Astrocyte (in vitro differentiated cells and primary cell): ENCODE data around the gene LTBP2. TPM values are rescaled to one million over a fixed set of nuclear protein-coding genes. Genes with fewer than 3 reads are reported as not detected.
A peak's percentile ranks its signal among the peaks of the same experiment; 100 is the strongest.

ENCODE experiments used
- DNase-seq: peaks from one replicate; pipeline ENCODE4 v3.0.0-alpha.2; 2010; ENCODE audit warnings: low read depth
- FAIRE-seq: peaks from 2 replicates; lab custom pipeline; 2011; peaks lifted over from hg19 to GRCh38; lab: Jason Lieb, UNC
- H2AFZ ChIP-seq: 2 replicates; pipeline ENCODE4 v1.6.0; 2012; ENCODE audit warnings: low read depth, low read length, inconsistent platforms
- H3K27ac ChIP-seq: 2 replicates; pipeline ENCODE4 v1.5.1; 2011; ENCODE audit warnings: low read depth, low read length, inconsistent platforms
- H3K27me3 ChIP-seq: 2 replicates; pipeline ENCODE4 v1.6.0; 2011; ENCODE audit warnings: low read length, inconsistent platforms; ENCODE audit not compliant: insufficient read depth
- H3K36me3 ChIP-seq: 2 replicates; pipeline ENCODE4 v1.5.1; 2011; ENCODE audit warnings: low read length, inconsistent platforms; ENCODE audit not compliant: insufficient read depth
- H3K4me1 ChIP-seq: 2 replicates; pipeline ENCODE4 v1.5.1; 2011; ENCODE audit warnings: low read length, inconsistent platforms; ENCODE audit not compliant: insufficient read depth
- H3K4me2 ChIP-seq: 2 replicates; pipeline ENCODE4 v1.6.0; 2012; ENCODE audit warnings: low read length, inconsistent platforms
- H3K4me3 ChIP-seq: 2 replicates; pipeline ENCODE4 v1.5.1; 2011; ENCODE audit warnings: low read depth, mild to moderate bottlenecking, low read length, inconsistent platforms; ENCODE audit not compliant: insufficient read depth
- H3K79me2 ChIP-seq: 2 replicates; pipeline ENCODE4 v1.6.0; 2012; ENCODE audit warnings: mild to moderate bottlenecking, low read length, inconsistent platforms; ENCODE audit not compliant: insufficient read depth
- H3K9ac ChIP-seq: 2 replicates; pipeline ENCODE4 v1.6.0; 2012; ENCODE audit warnings: mild to moderate bottlenecking, low read length, inconsistent platforms
- H3K9me3 ChIP-seq: 2 replicates; pipeline ENCODE4 v1.5.1; 2012; ENCODE audit warnings: low read depth, mild to moderate bottlenecking, low read length, inconsistent platforms; ENCODE audit not compliant: insufficient read depth
- H4K20me1 ChIP-seq: 2 replicates; pipeline ENCODE4 v1.6.0; 2012; ENCODE audit warnings: low read length, inconsistent platforms; ENCODE audit not compliant: insufficient read depth
- H3K27ac Mint-ChIP-seq: one replicate; pipeline ENCODE4 v1.8.0; 2021; ENCODE audit warnings: mild to moderate bottlenecking, mixed read lengths; ENCODE audit not compliant: unreplicated experiment
- H3K27me3 Mint-ChIP-seq: one replicate; pipeline ENCODE4 v1.8.0; 2021; ENCODE audit warnings: low read depth, mixed read lengths; ENCODE audit not compliant: unreplicated experiment
- H3K36me3 Mint-ChIP-seq: one replicate; pipeline ENCODE4 v1.8.0; 2021; ENCODE audit warnings: low read depth, mixed read lengths; ENCODE audit not compliant: unreplicated experiment
- H3K4me1 Mint-ChIP-seq: one replicate; pipeline ENCODE4 v1.8.0; 2021; ENCODE audit warnings: low read depth, mixed read lengths; ENCODE audit not compliant: unreplicated experiment
- H3K4me3 Mint-ChIP-seq: one replicate; pipeline ENCODE4 v1.8.0; 2021; ENCODE audit warnings: mild to moderate bottlenecking, moderate library complexity, mixed read lengths; ENCODE audit not compliant: unreplicated experiment
- H3K9me3 Mint-ChIP-seq: one replicate; pipeline ENCODE4 v1.8.0; 2021; ENCODE audit warnings: mild to moderate bottlenecking, mixed read lengths; ENCODE audit not compliant: unreplicated experiment
- CTCF ChIP-seq: IDR thresholded peaks from 2 replicates; pipeline ENCODE4 v1.5.1; 2011; ENCODE audit warnings: low read depth, mild to moderate bottlenecking, inconsistent platforms, low read length, moderate library complexity; ENCODE audit not compliant: insufficient read depth
- EZH2 ChIP-seq: IDR thresholded peaks from 2 replicates; pipeline ENCODE4 v1.6.1; 2012; ENCODE audit warnings: mild to moderate bottlenecking, low read length, inconsistent platforms; ENCODE audit not compliant: insufficient read depth
- total RNA-seq: library from RNA; stranded (reverse); gene quantifications from 2 replicates; pipeline ENCODE4 v1.2.1, GENCODE V29; 2021

LTBP2 gene
- total RNA-seq, 1 donor from 2014 or later, result 162 TPM

- no peaks in the 10 kb centered on the region for H3K9me3 ChIP-seq
- no peak overlapping the region for H3K27ac Mint-ChIP-seq
- DNase-seq, result no peak
Measured at GRCh38 chr14:74518221-74518620, 93.8 kb downstream of the LTBP2 start.

GRCh38 chr14:74517731-74518130 lies 94.3 kb downstream of the LTBP2 start:
- Mint-ChIP-seq H3K27ac (no peak overlapping the region), H3K27me3 (no peaks in the 10 kb centered on the region), H3K4me1 (peaks cover 27% of the 10 kb centered on the region), H3K9me3 (no peaks in the 10 kb centered on the region), H3K36me3 (peaks cover 38% of the 10 kb centered on the region), H3K4me3 (no peak overlapping the region)
- peaks cover 16% of the 10 kb centered on the region for H3K36me3 ChIP-seq
- no peak overlapping the region for H2AFZ ChIP-seq
- H3K4me2 ChIP-seq, result no peak overlapping the region
- no peaks in the 10 kb centered on the region for H3K79me2 ChIP-seq
- no peak overlapping the region for H3K27ac ChIP-seq
- no peak for DNase-seq
- no peak overlapping the region for H3K4me3 ChIP-seq
- no peak for TF ChIP-seq CTCF
- TF ChIP-seq EZH2, result no peak
- no peak overlapping the region for H3K9ac ChIP-seq
- H3K4me1 ChIP-seq, result peaks cover 30% of the 10 kb centered on the region
- FAIRE-seq, result no peak
- no peaks in the 10 kb centered on the region for H3K27me3 ChIP-seq
- no peaks in the 10 kb centered on the region for H3K9me3 ChIP-seq
- H4K20me1 ChIP-seq, result no peaks in the 10 kb centered on the region

More at GRCh38 chr14:74518221-74518620, 93.8 kb downstream of the LTBP2 start:
- Mint-ChIP-seq H3K4me1 (peaks cover 27% of the 10 kb centered on the region), H3K4me3 (no peak overlapping the region), H3K36me3 (peaks cover 34% of the 10 kb centered on the region), H3K27me3 (no peaks in the 10 kb centered on the region), H3K9me3 (no peaks in the 10 kb centered on the region)
- no peak overlapping the region for H3K27ac ChIP-seq
- no peaks in the 10 kb centered on the region for H3K27me3 ChIP-seq
- H3K4me3 ChIP-seq, result no peak overlapping the region
- no peaks in the 10 kb centered on the region for H3K79me2 ChIP-seq
- no peaks in the 10 kb centered on the region for H4K20me1 ChIP-seq
- TF ChIP-seq CTCF (no peak), EZH2 (no peak)
- peaks cover 16% of the 10 kb centered on the region for H3K36me3 ChIP-seq
- H3K4me2 ChIP-seq, result no peak overlapping the region
- FAIRE-seq, result no peak
- H3K4me1 ChIP-seq, result peaks cover 30% of the 10 kb centered on the region
- H2AFZ ChIP-seq, result no peak overlapping the region
- H3K9ac ChIP-seq, result no peak overlapping the region

GRCh38 chr14:74516451-74517160 lies 95.4 kb downstream of the LTBP2 start:
- H3K4me2 ChIP-seq, result peak overlapping the region; percentile 0
- H3K79me2 ChIP-seq, result no peaks in the 10 kb centered on the region
- no peaks in the 10 kb centered on the region for H3K9me3 ChIP-seq
- peaks cover 40% of the 10 kb centered on the region for H3K4me1 ChIP-seq
- H3K9ac ChIP-seq, result no peak overlapping the region
- H3K4me1 Mint-ChIP-seq, result peaks cover 27% of the 10 kb centered on the region
- FAIRE-seq (no peak), DNase-seq (no peak)
- H3K27me3 ChIP-seq, result no peaks in the 10 kb centered on the region
- no peak overlapping the region for H3K4me3 ChIP-seq
- H3K36me3 ChIP-seq, result peaks cover 16% of the 10 kb centered on the region
- TF ChIP-seq EZH2, result no peak
- TF ChIP-seq CTCF, result no peak
- peaks cover 42% of the 10 kb centered on the region for H3K36me3 Mint-ChIP-seq
- no peaks in the 10 kb centered on the region for H3K9me3 Mint-ChIP-seq
- no peak overlapping the region for H3K4me3 Mint-ChIP-seq
- H3K27ac ChIP-seq, result no peak overlapping the region
- no peaks in the 10 kb centered on the region for H4K20me1 ChIP-seq
- H2AFZ ChIP-seq, result no peak overlapping the region
- peak overlapping the region; percentile 72 for H3K27ac Mint-ChIP-seq
- no peaks in the 10 kb centered on the region for H3K27me3 Mint-ChIP-seq
